OCI-LY1 (cell line): ENCODE data around the gene TMEM171.

Source experiments
- H2AFZ ChIP-seq: fragments of 200-600 bp; sonication (generic), shearing (Covaris generic); 2 replicates; pipeline ENCODE4 v1.6.0; 2014; ENCODE audit warnings: antibody characterized with exemption, mild to moderate bottlenecking, low read length
- H3F3A ChIP-seq: fragments of 200-600 bp; sonication (generic), shearing (Covaris generic); 2 replicates; pipeline ENCODE4 v1.6.0; 2014; ENCODE audit warnings: mild to moderate bottlenecking, antibody characterized with exemption, low read length, moderate library complexity; ENCODE audit not compliant: insufficient read depth
- H3K27ac ChIP-seq: fragments of 200-600 bp; sonication (generic); 2 replicates; pipeline ENCODE4 v1.5.1; 2014; ENCODE audit warnings: low read length, mixed run types, mild to moderate bottlenecking, low read depth; ENCODE audit not compliant: poor library complexity, severe bottlenecking
- H3K27me3 ChIP-seq: fragments of 200-600 bp; sonication (generic); 2 replicates; pipeline ENCODE4 v1.6.0; 2014; ENCODE audit warnings: antibody characterized with exemption, mild to moderate bottlenecking, low read length, moderate library complexity; ENCODE audit not compliant: insufficient read depth
- H3K36me3 ChIP-seq: fragments of 200-600 bp; sonication (generic); 2 replicates; pipeline ENCODE4 v1.6.1; 2014; ENCODE audit warnings: mild to moderate bottlenecking, antibody characterized with exemption, low read length, moderate library complexity, mixed read lengths; ENCODE audit not compliant: insufficient read depth
- H3K4me1 ChIP-seq: fragments of 200-600 bp; sonication (generic); 2 replicates; pipeline ENCODE4 v1.5.1; 2014; ENCODE audit warnings: mild to moderate bottlenecking, low read length, moderate library complexity; ENCODE audit not compliant: insufficient read depth, severe bottlenecking
- H3K4me2 ChIP-seq: fragments of 200-600 bp; sonication (generic), shearing (Covaris generic); 2 replicates; pipeline ENCODE4 v1.6.1; 2014; ENCODE audit warnings: low read length
- H3K4me3 ChIP-seq: fragments of 200-600 bp; sonication (generic); 2 replicates; pipeline ENCODE4 v1.5.1; 2014; ENCODE audit warnings: low read length, low read depth, mild to moderate bottlenecking, mixed read lengths; ENCODE audit not compliant: poor library complexity, severe bottlenecking
- H3K79me2 ChIP-seq: fragments of 200-600 bp; shearing (Covaris generic); 2 replicates; pipeline ENCODE4 v1.6.1; 2016; ENCODE audit warnings: mixed run types, low read length, mixed read lengths; ENCODE audit not compliant: insufficient read depth
- H3K9ac ChIP-seq: fragments of 200-600 bp; sonication (generic), shearing (Covaris generic); 2 replicates; pipeline ENCODE4 v1.6.1; 2014; ENCODE audit warnings: mild to moderate bottlenecking, low read length, mixed read lengths
- H3K9me2 ChIP-seq: fragments of 200-600 bp; sonication (generic), shearing (Covaris generic); 2 replicates; pipeline ENCODE4 v1.6.1; 2014; ENCODE audit warnings: low read depth, mild to moderate bottlenecking, low read length, mixed read lengths
- H3K9me3 ChIP-seq: fragments of 200-600 bp; shearing (Covaris generic); 2 replicates; pipeline ENCODE4 v1.6.1; 2014; ENCODE audit warnings: low read length, mixed read lengths
- H4K20me1 ChIP-seq: fragments of 200-600 bp; sonication (generic), shearing (Covaris generic); 2 replicates; pipeline ENCODE4 v1.6.0; 2016; ENCODE audit warnings: mild to moderate bottlenecking, low read length; ENCODE audit not compliant: insufficient read depth
- EZH2 ChIP-seq: fragments of 200-600 bp; sonication (generic), shearing (Covaris generic); IDR thresholded peaks from 2 replicates; pipeline ENCODE4 v1.8.0; 2017; ENCODE audit warnings: borderline replicate concordance, mixed run types, mild to moderate bottlenecking, antibody characterized with exemption, low read length, moderate library complexity, mixed read lengths
- TF ChIP-seq, protein P1 (sequence below): fragments of 200-600 bp; sonication (generic), shearing (Covaris generic); IDR thresholded peaks from 2 replicates; pipeline ENCODE4 v1.5.1; 2017; ENCODE audit warnings: mild to moderate bottlenecking, antibody characterized with exemption, low read length, moderate library complexity, mixed read lengths

The TMEM171 gene

DNA sequence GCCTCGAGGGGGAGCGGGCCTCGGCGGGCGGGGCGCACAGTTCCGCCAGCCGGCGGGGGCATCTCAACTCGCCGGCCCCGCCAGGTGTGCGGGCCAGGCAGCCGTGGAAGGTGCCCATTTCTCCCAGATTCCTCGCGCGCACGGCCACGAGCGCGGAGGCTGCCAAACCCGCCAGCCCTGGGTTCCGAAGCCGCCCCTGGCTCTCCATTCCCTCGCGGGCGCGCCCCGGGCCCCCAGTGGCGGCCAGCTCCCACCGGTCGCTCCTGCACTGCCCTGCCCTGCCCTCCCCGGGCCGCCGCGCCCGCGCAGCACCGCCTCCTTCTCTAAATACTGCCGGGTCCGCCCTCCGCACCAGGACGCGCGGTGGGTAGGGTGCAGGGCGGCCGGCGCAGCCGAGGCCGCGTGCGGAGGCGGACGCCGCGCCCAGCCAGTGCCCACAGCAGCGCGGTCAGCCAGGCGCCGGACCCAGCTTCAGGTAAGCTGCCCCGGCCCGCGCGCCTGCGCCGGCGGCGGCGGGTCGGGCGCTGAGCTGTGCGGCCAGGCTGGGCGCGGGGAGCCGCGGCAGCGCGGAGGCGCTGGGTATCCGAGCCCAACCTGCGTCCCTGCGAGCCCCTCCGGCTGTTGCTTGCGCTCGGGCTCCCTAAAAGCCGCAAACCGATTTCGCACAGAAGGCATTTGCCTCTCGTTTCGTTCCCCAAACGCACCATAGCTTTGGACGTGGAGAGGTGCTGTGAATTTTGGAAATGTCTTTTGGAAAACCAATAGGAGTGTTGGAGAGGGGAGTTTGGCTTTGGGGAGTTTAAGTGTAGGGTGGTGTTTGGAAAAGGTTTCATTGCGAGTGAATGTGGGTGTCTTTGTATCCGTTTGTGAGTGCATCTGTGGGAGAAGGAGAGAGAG lies at the start of gene TMEM171:
Gene TMEM171, plus strand, starts transcription at position 354 of the 897 bp plus-strand sequence. CDS start 2,799 bp downstream, outside the sequence.
- Histone ChIP-seq H3K4me2 (no peak within 1 kb of the TSS), H3K9ac (no peak within 1 kb of the TSS), H2AFZ (no peak within 1 kb of the TSS)

DNA sequence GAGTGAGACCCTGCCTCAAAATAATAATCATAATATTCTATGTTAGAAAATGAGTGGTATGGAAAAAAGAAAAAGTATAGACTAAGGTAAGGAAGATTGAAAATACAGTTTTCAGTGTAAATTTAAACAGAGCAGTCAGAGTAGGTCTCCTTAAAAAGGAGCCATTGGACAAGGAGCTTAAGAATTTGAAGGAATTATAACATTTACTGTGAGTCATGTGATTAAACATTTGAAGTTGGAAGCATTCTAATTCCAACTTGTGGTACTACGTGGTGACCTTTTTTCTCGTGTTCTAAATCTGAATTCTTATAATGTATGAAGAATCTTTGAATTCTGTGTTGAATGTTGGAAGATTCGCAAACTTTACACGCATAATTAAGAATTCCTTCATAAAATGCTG lies 39.3 kb upstream of the TMEM171 start:
- Histone ChIP-seq H3K4me3 (no peak overlapping the region), H4K20me1 (no peaks in the 10 kb centered on the region), H3K79me2 (no peaks in the 10 kb centered on the region), H3K36me3 (no peaks in the 10 kb centered on the region), H3F3A (no peaks in the 10 kb centered on the region), H3K4me1 (no peaks in the 10 kb centered on the region), H3K4me2 (no peak overlapping the region), H2AFZ (no peak overlapping the region), H3K9me3 (no peaks in the 10 kb centered on the region), H3K9me2 (no peaks in the 10 kb centered on the region), H3K27ac (no peak overlapping the region), H3K27me3 (no peaks in the 10 kb centered on the region), H3K9ac (no peak overlapping the region)
- no peak for TF ChIP-seq EZH2
- TF ChIP-seq, protein P1, sequence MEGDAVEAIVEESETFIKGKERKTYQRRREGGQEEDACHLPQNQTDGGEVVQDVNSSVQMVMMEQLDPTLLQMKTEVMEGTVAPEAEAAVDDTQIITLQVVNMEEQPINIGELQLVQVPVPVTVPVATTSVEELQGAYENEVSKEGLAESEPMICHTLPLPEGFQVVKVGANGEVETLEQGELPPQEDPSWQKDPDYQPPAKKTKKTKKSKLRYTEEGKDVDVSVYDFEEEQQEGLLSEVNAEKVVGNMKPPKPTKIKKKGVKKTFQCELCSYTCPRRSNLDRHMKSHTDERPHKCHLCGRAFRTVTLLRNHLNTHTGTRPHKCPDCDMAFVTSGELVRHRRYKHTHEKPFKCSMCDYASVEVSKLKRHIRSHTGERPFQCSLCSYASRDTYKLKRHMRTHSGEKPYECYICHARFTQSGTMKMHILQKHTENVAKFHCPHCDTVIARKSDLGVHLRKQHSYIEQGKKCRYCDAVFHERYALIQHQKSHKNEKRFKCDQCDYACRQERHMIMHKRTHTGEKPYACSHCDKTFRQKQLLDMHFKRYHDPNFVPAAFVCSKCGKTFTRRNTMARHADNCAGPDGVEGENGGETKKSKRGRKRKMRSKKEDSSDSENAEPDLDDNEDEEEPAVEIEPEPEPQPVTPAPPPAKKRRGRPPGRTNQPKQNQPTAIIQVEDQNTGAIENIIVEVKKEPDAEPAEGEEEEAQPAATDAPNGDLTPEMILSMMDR: no peak

More for the DNA sequence above, at the start of gene TMEM171:
- no peaks in the 10 kb centered on the region for H3K27me3 ChIP-seq
- H3K9me2 ChIP-seq: no peaks in the 10 kb centered on the region
- H3K4me3 ChIP-seq: no peak within 1 kb of the TSS
- H3K4me1 ChIP-seq: peaks cover 19% of the 10 kb centered on the region
- no peaks in the 10 kb centered on the region for H3K9me3 ChIP-seq
- H3K27ac ChIP-seq: no peak within 1 kb of the TSS
- H4K20me1 ChIP-seq: no peaks in the 10 kb centered on the region
- no peaks in the 10 kb centered on the region for H3F3A ChIP-seq
- no peak for TF ChIP-seq EZH2
- TF ChIP-seq, protein P1: no peak
- no peaks in the 10 kb centered on the region for H3K79me2 ChIP-seq
- no peaks in the 10 kb centered on the region for H3K36me3 ChIP-seq

- H3K27ac ChIP-seq: no peak overlapping the region
- H3K79me2 ChIP-seq: no peaks in the 10 kb centered on the region
- TF ChIP-seq EZH2: no peak
- TF ChIP-seq, protein P1: no peak
- H2AFZ ChIP-seq: no peak overlapping the region
- H3K36me3 ChIP-seq: peaks cover 5% of the 10 kb centered on the region; the same call in 1 of the 2 replicates
- H3F3A ChIP-seq: no peaks in the 10 kb centered on the region
- H3K9me2 ChIP-seq: no peaks in the 10 kb centered on the region
- no peaks in the 10 kb centered on the region for H3K27me3 ChIP-seq
- H3K4me3 ChIP-seq: no peak overlapping the region
- no peaks in the 10 kb centered on the region for H3K9me3 ChIP-seq
- peaks cover 5% of the 10 kb centered on the region for H3K4me1 ChIP-seq
- no peak overlapping the region for H3K9ac ChIP-seq
- H3K4me2 ChIP-seq: no peak overlapping the region
- H4K20me1 ChIP-seq: no peaks in the 10 kb centered on the region
Measured at GRCh38 chr5:73088026-73088425, 32.3 kb upstream of the TMEM171 start.
